H1 (cell line): ENCODE measurements around the gene CLCN3. TPM values are rescaled to one million over a fixed set of nuclear protein-coding genes. Genes with fewer than 3 reads are reported as not detected.

Experiments used
- CTCF ChIA-PET: fragments of 300-600 bp; sonication (Branson Sonifier 250); formaldehyde crosslinking; loops from one replicate; lab custom pipeline; 2021; ENCODE audit not compliant: partially characterized antibody; lab: Charles Lee
- POLR2A ChIA-PET: fragments of 300-600 bp; sonication (Branson Sonifier 250); formaldehyde crosslinking; loops from one replicate; lab custom pipeline; 2021; ENCODE audit warnings: inconsistent platforms; ENCODE audit not compliant: partially characterized antibody; lab: Charles Lee
- DNase-seq, 2 experiments: peaks; one replicate each; pipeline versions ENCODE4 v3.0.0 to v3.0.0-alpha.2; 2010 to 2022; ENCODE audit warnings: low spot score in 2 of 2, low read depth in 1 of 2, mixed read lengths in 1 of 2
- FAIRE-seq: peaks from 2 replicates; lab custom pipeline; 2011; peaks lifted over from hg19 to GRCh38; lab: Jason Lieb, UNC
- H2AFZ ChIP-seq: 2 replicates; pipeline ENCODE4 v1.8.1; 2012; ENCODE audit warnings: low read length, inconsistent platforms
- H2AK5ac ChIP-seq: 2 replicates; pipeline ENCODE4 v1.6.1; 2013; ENCODE audit warnings: low read depth, low read length
- H2BK120ac ChIP-seq: replicated peaks from 2 replicates; pipeline ENCODE3; 2013; ENCODE audit warnings: low read depth, low read length, inconsistent platforms
- H2BK12ac ChIP-seq: 2 replicates; pipeline ENCODE4 v1.6.1; 2013; ENCODE audit warnings: low read depth, low read length
- H2BK15ac ChIP-seq: 2 replicates; pipeline ENCODE4 v1.6.1; 2013; ENCODE audit warnings: low read length
- H2BK20ac ChIP-seq: 2 replicates; pipeline ENCODE4 v1.6.1; 2013; ENCODE audit warnings: low read length
- H2BK5ac ChIP-seq: 2 replicates; pipeline ENCODE4 v1.6.1; 2013; ENCODE audit warnings: low read depth, low read length
- H3K14ac ChIP-seq: 2 replicates; pipeline ENCODE4 v1.6.1; 2013; ENCODE audit warnings: inconsistent platforms; ENCODE audit not compliant: insufficient read length
- H3K18ac ChIP-seq: 2 replicates; pipeline ENCODE4 v1.6.1; 2013; ENCODE audit warnings: low read length; ENCODE audit errors: extremely low read depth
- H3K23ac ChIP-seq: 2 replicates; pipeline ENCODE4 v1.6.1; 2013; ENCODE audit warnings: inconsistent platforms; ENCODE audit not compliant: insufficient read length
- H3K23me2 ChIP-seq: 2 replicates; pipeline ENCODE4 v1.6.1; 2013; ENCODE audit warnings: low read depth, low read length
- H3K27ac ChIP-seq: 2 replicates; pipeline ENCODE4 v1.6.1; 2011; ENCODE audit warnings: low read depth, low read length, inconsistent platforms
- H3K27me3 ChIP-seq, 4 experiments: replicated peaks in 1 of 4; 1 replicate in 1 of 4; 2 replicates in 3 of 4; pipeline versions ENCODE4 v1.6.1 to v1.8.1; 2011 to 2013; ENCODE audit warnings: low read length in 3 of 4, mild to moderate bottlenecking in 3 of 4, inconsistent platforms in 2 of 4, mixed read lengths in 2 of 4, moderate library complexity in 1 of 4; ENCODE audit not compliant: control insufficient read depth in 3 of 4, insufficient read depth in 3 of 4; ENCODE audit errors: extremely low read depth in 1 of 4
- H3K36me3 ChIP-seq, 4 experiments: 2 replicates each; pipeline versions ENCODE4 v1.6.1 to v1.8.1; 2011 to 2013; ENCODE audit warnings: mild to moderate bottlenecking in 4 of 4, low read length in 3 of 4, moderate library complexity in 2 of 4, control low read depth in 1 of 4, inconsistent platforms in 1 of 4; ENCODE audit not compliant: insufficient read depth in 4 of 4, control insufficient read depth in 2 of 4
- H3K4ac ChIP-seq: replicated peaks from 2 replicates; pipeline ENCODE3; 2013; ENCODE audit warnings: low read length, low read depth, mixed read lengths, inconsistent platforms; ENCODE audit not compliant: insufficient read length
- H3K4me1 ChIP-seq, 4 experiments: replicated peaks in 1 of 4; 1 replicate in 1 of 4; 2 replicates in 3 of 4; pipeline versions ENCODE4 v1.6.1 to v1.8.1; 2011 to 2013; ENCODE audit warnings: low read length in 3 of 4, inconsistent platforms in 2 of 4, mixed read lengths in 1 of 4; ENCODE audit not compliant: insufficient read depth in 4 of 4, control insufficient read depth in 3 of 4
- H3K4me2 ChIP-seq, 2 experiments: 2 replicates each; pipeline versions ENCODE4 v1.6.1 to v1.8.1; 2011 to 2013; ENCODE audit warnings: low read depth in 2 of 2, low read length in 2 of 2, control low read depth in 1 of 2, inconsistent platforms in 1 of 2, mild to moderate bottlenecking in 1 of 2; ENCODE audit not compliant: insufficient read depth in 1 of 2
- H3K4me3 ChIP-seq, 4 experiments: fragments of 200-600, 300-600 bp in 1 of 4; sonication (generic), shearing (Covaris generic), sonication (Bioruptor Twin) in 1 of 4; 2 replicates each; pipeline versions ENCODE4 v1.5.1 to v1.8.1; 2011 to 2016; ENCODE audit warnings: low read length in 4 of 4, low read depth in 3 of 4, control low read depth in 2 of 4, inconsistent platforms in 2 of 4, mild to moderate bottlenecking in 2 of 4, mixed read lengths in 1 of 4, moderate library complexity in 1 of 4; ENCODE audit not compliant: insufficient read depth in 2 of 4; ENCODE audit errors: extremely low read depth in 1 of 4
- H3K56ac ChIP-seq: replicated peaks from 2 replicates; pipeline ENCODE3; 2013; ENCODE audit warnings: low read depth, mild to moderate bottlenecking, mixed read lengths, low read length, inconsistent platforms; ENCODE audit not compliant: insufficient read length
- H3K79me1 ChIP-seq: 2 replicates; pipeline ENCODE4 v1.6.1; 2013; ENCODE audit warnings: low read depth, low read length, control low read depth
- H3K79me2 ChIP-seq, 2 experiments: 2 replicates each; pipeline versions ENCODE4 v1.6.1 to v1.8.1; 2012 to 2013; ENCODE audit warnings: low read length in 2 of 2, mild to moderate bottlenecking in 2 of 2, inconsistent platforms in 1 of 2; ENCODE audit not compliant: insufficient read depth in 2 of 2, control insufficient read depth in 1 of 2
- H3K9ac ChIP-seq, 4 experiments: replicated peaks in 1 of 4; 1 replicate in 1 of 4; 2 replicates in 3 of 4; pipeline versions ENCODE4 v1.6.1 to v1.8.1; 2011 to 2013; ENCODE audit warnings: low read depth in 3 of 4, low read length in 3 of 4, control low read depth in 2 of 4, mild to moderate bottlenecking in 2 of 4, moderate library complexity in 2 of 4, inconsistent platforms in 1 of 4; ENCODE audit errors: extremely low read depth in 1 of 4
- H3K9me3 ChIP-seq, 2 experiments: 2 replicates each; pipeline versions ENCODE4 v1.6.1 to v1.8.1; 2012 to 2013; ENCODE audit warnings: mild to moderate bottlenecking in 2 of 2, moderate library complexity in 2 of 2, control low read depth in 1 of 2, inconsistent platforms in 1 of 2, low read depth in 1 of 2, low read length in 1 of 2, mixed read lengths in 1 of 2; ENCODE audit not compliant: insufficient read depth in 2 of 2
- H4K20me1 ChIP-seq, 2 experiments: replicated peaks in 1 of 2; 2 replicates each; pipeline versions ENCODE3 to v1.8.1; 2011 to 2013; ENCODE audit warnings: inconsistent platforms in 2 of 2, low read length in 2 of 2, mild to moderate bottlenecking in 1 of 2; ENCODE audit not compliant: insufficient read depth in 2 of 2, control insufficient read depth in 1 of 2
- H4K5ac ChIP-seq: 2 replicates; pipeline ENCODE4 v1.6.1; 2013; ENCODE audit warnings: low read length, low read depth, mixed read lengths, inconsistent platforms; ENCODE audit not compliant: insufficient read length
- H4K8ac ChIP-seq: 2 replicates; pipeline ENCODE4 v1.8.0; 2013; ENCODE audit warnings: mild to moderate bottlenecking, moderate library complexity, low read length, inconsistent platforms; ENCODE audit not compliant: insufficient read depth; ENCODE audit errors: extremely low read depth
- H4K91ac ChIP-seq: replicated peaks from 2 replicates; pipeline ENCODE3; 2013; ENCODE audit warnings: low read length, mixed read lengths, inconsistent platforms; ENCODE audit not compliant: insufficient read length
- CBX5 ChIP-seq: fragments of 300-800, 300-1000 bp; sonication (generic); IDR thresholded peaks from 2 replicates; pipeline ENCODE4 v1.7.1; 2016; ENCODE audit warnings: antibody characterized with exemption, low read length, low read depth
- CREB1 ChIP-seq: IDR thresholded peaks from 2 replicates; pipeline ENCODE4 v1.6.1; 2012; ENCODE audit warnings: inconsistent platforms
- HDAC2 ChIP-seq, 2 experiments: fragments of 300-600 bp in 1 of 2; sonication (generic) in 1 of 2; IDR thresholded peaks; 2 replicates each; pipeline ENCODE4 v1.6.1; 2011 to 2012; ENCODE audit warnings: low read depth in 2 of 2, low read length in 2 of 2, mild to moderate bottlenecking in 2 of 2, moderate library complexity in 2 of 2, borderline replicate concordance in 1 of 2, inconsistent platforms in 1 of 2
- POLR2A ChIP-seq, 2 experiments: IDR thresholded peaks; 1 replicate in 1 of 2; 2 replicates in 1 of 2; pipeline ENCODE4 v1.6.1; 2011; ENCODE audit warnings: low read depth in 2 of 2, low read length in 2 of 2, mild to moderate bottlenecking in 2 of 2; ENCODE audit errors: control extremely low read depth in 1 of 2
- SP1 ChIP-seq: IDR thresholded peaks from 2 replicates; pipeline ENCODE4 v1.6.1; 2011; ENCODE audit warnings: low read depth, low read length
- ZNF274 ChIP-seq: IDR thresholded peaks from 2 replicates; pipeline ENCODE4 v1.7.0; 2012; ENCODE audit warnings: low read length, borderline replicate concordance; ENCODE audit errors: extremely low read depth
- WGBS, 2 experiments: shearing (Covaris generic) in 1 of 2; methylation state at CpG; one replicate each; pipeline versions ENCODE4 v1.1.6 to v1.1.7; 2013 to 2015; ENCODE audit warnings: low lambda C conversion rate in 2 of 2, mixed read lengths in 2 of 2, inconsistent platforms in 1 of 2, low coverage in 1 of 2, missing lambda C conversion rate in 1 of 2; ENCODE audit not compliant: insufficient replicate concordance in 2 of 2, insufficient coverage in 1 of 2, insufficient read length in 1 of 2; ENCODE audit errors: extremely low coverage in 1 of 2, missing lambda C conversion rate in 1 of 2; 5-methylcytosine and 5-hydroxymethylcytosine counted together
- polyA plus RNA-seq, 7 experiments: library from polyadenylated mRNA; depleted of rRNA in 3 of 7; stranded (reverse) in 5 of 7; unstranded in 2 of 7; fragments of >200 nt in 5 of 7; fragments of 200-250 nt in 2 of 7; gene quantifications; 1 replicate in 5 of 7; 2 replicates in 1 of 7; 4 replicates in 1 of 7; pipeline versions ENCODE4 v1.2.1 to v1.2.3, GENCODE V29; 2011 to 2013; ENCODE audit warnings: missing spikeins in 2 of 7, mixed read lengths in 2 of 7
- total RNA-seq: library from RNA; stranded (reverse); fragmentation: NEBNext Ultra II Directional; extraction: Animal tissue kit (Norgen Biotek cat#: 25700); gene quantifications from 2 replicates; pipeline ENCODE4 v1.2.1, GENCODE V29; 2021
- TF ChIP-seq, protein P1 (sequence below): IDR thresholded peaks from 2 replicates; pipeline ENCODE4 v1.6.1; 2011; ENCODE audit warnings: low read length, improper control_type of control experiment

The CLCN3 gene
- total and polyA plus RNA-seq, 2 of the 8 experiments (the other 6 are each of a cell fraction or from before 2014, with no cell fraction given), result 8.8 to 32.8 TPM

DNA sequence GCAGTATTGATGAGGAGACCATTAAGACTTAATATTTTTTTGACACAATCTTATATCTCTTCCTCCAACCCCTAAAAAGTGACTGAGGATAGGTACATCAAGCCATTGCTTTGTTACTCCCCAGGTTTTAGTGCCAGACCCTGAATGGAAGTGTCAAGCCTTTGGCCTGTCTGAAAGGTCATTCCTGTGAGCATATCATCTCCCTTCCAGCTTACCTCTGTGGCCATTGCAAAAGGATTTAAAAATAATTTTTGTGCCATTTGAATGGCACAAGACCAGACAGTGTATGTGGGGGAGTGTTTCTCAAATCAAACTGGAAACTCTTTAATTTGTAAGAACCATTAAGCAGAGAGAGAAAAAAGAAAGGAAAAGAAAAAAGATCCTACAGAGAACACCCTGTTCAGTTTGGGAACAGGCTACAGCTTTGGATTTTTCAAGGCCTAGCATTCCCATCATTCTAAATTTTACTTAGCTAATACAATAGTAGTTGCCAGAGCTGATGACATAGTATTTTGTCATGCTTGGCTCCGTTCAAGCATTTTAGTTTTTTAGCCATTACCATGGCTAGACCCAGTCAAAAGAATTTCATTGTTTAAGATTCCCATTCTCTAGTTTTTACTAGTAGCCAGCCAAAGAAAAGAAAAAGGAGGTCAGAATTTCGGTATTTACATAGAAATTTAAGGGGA is 87.7 kb downstream of the CLCN3 start:
- Histone ChIP-seq H3K18ac (no peak overlapping the region), H2BK20ac (no peak overlapping the region), H4K20me1 (no peaks in the 10 kb centered on the region), H3K23ac (no peak overlapping the region), H2BK15ac (no peak overlapping the region), H2BK120ac (no peak overlapping the region), H2AK5ac (no peak overlapping the region), H3K79me1 (no peaks in the 10 kb centered on the region), H3K4me1 (no peaks in the 10 kb centered on the region), H3K4me2 (no peak overlapping the region), H3K9ac (no peak overlapping the region), H2AFZ (no peak overlapping the region), H3K23me2 (no peaks in the 10 kb centered on the region), H3K9me3 (no peaks in the 10 kb centered on the region), H3K4me3 (no peak overlapping the region), H3K79me2 (no peaks in the 10 kb centered on the region), H3K4ac (no peak overlapping the region), H3K27ac (no peak overlapping the region), H2BK12ac (no peak overlapping the region), H3K56ac (no peak overlapping the region), H3K14ac (no peak overlapping the region), H4K91ac (no peak overlapping the region), H4K8ac (no peak overlapping the region), H3K36me3 (peaks cover 1 to 5% (median 4%) of the 10 kb centered on the region in 4 experiments; a peak in 5 of 8 replicates), H4K5ac (no peak overlapping the region), H2BK5ac (no peak overlapping the region), H3K27me3 (no peaks in the 10 kb centered on the region)
- POLR2A ChIA-PET, result no interaction called here
- no peak for FAIRE-seq
- CTCF ChIA-PET, result no interaction called here
- DNase-seq, result no peak
- WGBS, 2 experiments, result 78% methylated on average over 2 of the region's 2 CpGs; no CpG with 5 or more reads in 1 of the 2 experiments
- TF ChIP-seq ZNF274 (no peak), POLR2A (IDR thresholded peaks at IDR 0.05; ENCODE audit: control extremely low read depth in 1 of 2, low read depth in 2 of 2, low read length in 2 of 2) (no peak), CREB1 (no peak), HDAC2 (IDR thresholded peaks at IDR 0.05; ENCODE audit: borderline replicate concordance in 1 of 2, low read depth in 2 of 2, low read length in 2 of 2) (no peak), CBX5 (no peak), SP1 (no peak)
- TF ChIP-seq, protein P1, sequence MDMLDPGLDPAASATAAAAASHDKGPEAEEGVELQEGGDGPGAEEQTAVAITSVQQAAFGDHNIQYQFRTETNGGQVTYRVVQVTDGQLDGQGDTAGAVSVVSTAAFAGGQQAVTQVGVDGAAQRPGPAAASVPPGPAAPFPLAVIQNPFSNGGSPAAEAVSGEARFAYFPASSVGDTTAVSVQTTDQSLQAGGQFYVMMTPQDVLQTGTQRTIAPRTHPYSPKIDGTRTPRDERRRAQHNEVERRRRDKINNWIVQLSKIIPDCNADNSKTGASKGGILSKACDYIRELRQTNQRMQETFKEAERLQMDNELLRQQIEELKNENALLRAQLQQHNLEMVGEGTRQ, result no peak
